Measurements from ENCODE around the gene MKKS.

- no peak for TF ChIP-seq EZH2 (IDR thresholded peaks at IDR 0.05; ENCODE audit: borderline replicate concordance)
- TF ChIP-seq CTCF (IDR thresholded peaks at IDR 0.05; ENCODE audit: poor library complexity): no peak
Measured at GRCh38 chr20:10376270-10377075, 57.5 kb downstream of the MKKS start.

Data from hepatocyte (in vitro differentiated cells).